Keratinocyte (primary cell): Measurements from ENCODE around the gene RPL36A.

Experiments used
- EZH2 ChIP-seq: IDR thresholded peaks from one replicate; pipeline ENCODE4 v1.6.1; 2012; ENCODE audit warnings: inconsistent platforms, mild to moderate bottlenecking, low read length, moderate library complexity
- TF ChIP-seq, protein P1 (sequence below), 3 experiments: IDR thresholded peaks in 1 of 3; conservative IDR thresholded peaks in 1 of 3; optimal IDR thresholded peaks in 1 of 3; 2 replicates in 2 of 3; 3 replicates in 1 of 3; pipeline versions ENCODE3 to v1.5.1; 2011; ENCODE audit warnings: low read length in 3 of 3, mild to moderate bottlenecking in 3 of 3, moderate library complexity in 2 of 3, control low read depth in 1 of 3, inconsistent platforms in 1 of 3; ENCODE audit not compliant: insufficient read depth in 2 of 3; ENCODE audit errors: extremely low read depth in 1 of 3

DNA sequence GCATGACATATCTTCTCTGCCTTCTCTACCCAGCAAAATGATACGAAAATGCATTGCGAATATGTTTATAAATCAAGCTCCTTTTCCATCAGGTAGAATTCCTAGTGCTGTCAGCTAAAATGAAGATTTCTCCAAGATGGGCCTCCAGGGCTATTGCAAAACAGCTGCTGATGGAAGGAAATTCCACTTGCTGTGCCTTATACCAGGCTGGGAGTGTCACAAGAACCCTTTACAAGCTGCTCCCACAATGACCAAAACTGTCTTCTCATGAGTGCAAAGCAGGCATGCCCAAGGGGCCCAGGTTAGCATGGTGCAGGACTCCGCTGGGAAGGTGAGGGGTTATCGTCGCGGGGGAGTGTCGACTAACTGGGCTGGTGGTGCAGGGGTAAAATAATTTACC, 25.9 kb downstream of the RPL36A start:
- TF ChIP-seq, protein P1, sequence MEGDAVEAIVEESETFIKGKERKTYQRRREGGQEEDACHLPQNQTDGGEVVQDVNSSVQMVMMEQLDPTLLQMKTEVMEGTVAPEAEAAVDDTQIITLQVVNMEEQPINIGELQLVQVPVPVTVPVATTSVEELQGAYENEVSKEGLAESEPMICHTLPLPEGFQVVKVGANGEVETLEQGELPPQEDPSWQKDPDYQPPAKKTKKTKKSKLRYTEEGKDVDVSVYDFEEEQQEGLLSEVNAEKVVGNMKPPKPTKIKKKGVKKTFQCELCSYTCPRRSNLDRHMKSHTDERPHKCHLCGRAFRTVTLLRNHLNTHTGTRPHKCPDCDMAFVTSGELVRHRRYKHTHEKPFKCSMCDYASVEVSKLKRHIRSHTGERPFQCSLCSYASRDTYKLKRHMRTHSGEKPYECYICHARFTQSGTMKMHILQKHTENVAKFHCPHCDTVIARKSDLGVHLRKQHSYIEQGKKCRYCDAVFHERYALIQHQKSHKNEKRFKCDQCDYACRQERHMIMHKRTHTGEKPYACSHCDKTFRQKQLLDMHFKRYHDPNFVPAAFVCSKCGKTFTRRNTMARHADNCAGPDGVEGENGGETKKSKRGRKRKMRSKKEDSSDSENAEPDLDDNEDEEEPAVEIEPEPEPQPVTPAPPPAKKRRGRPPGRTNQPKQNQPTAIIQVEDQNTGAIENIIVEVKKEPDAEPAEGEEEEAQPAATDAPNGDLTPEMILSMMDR (optimal IDR thresholded peaks at IDR 0.05 in 1 of 3, IDR thresholded peaks at IDR 0.05 in 1 of 3, conservative IDR thresholded peaks at IDR 0.05 in 1 of 3; ENCODE audit: extremely low read depth in 1 of 3, insufficient read depth in 2 of 3, low read length in 3 of 3) = no peak
- TF ChIP-seq EZH2 = no peak
